CD4-positive, CD25-positive, alpha-beta regulatory T cell (primary cell): Measurements from ENCODE around the gene APC. TPM values are rescaled to one million over a fixed set of nuclear protein-coding genes. Genes with fewer than 3 reads are reported as not detected.
A peak's percentile ranks its signal among the peaks of the same experiment; 100 is the strongest.

Experiments used
- ATAC-seq, 2 donors: fragments of 150-1000 bp; cut with Tn5 transposase; one replicate each; pipeline ENCODE4 v1.10.0; 2021; ENCODE audit warnings: low read depth in 2 of 2, moderate number of reproducible peaks in 2 of 2, moderate library complexity in 1 of 2
- DNase-seq, 3 donors: peaks; one replicate each; pipeline versions ENCODE4 v3.0.0 to v3.0.0-alpha.2; 2012 to 2022; ENCODE audit warnings: mixed read lengths in 1 of 3
- H3K27ac ChIP-seq: one replicate; pipeline ENCODE4 v1.7.0; 2013; ENCODE audit warnings: mild to moderate bottlenecking, low read length; ENCODE audit not compliant: insufficient read depth, poor library complexity, severe bottlenecking
- H3K27me3 ChIP-seq: one replicate; pipeline ENCODE4 v1.7.0; 2013; ENCODE audit warnings: low read length; ENCODE audit not compliant: control insufficient read depth, insufficient read depth
- H3K36me3 ChIP-seq: one replicate; pipeline ENCODE4 v1.7.0; 2013; ENCODE audit warnings: mild to moderate bottlenecking, low read length, moderate library complexity; ENCODE audit not compliant: control insufficient read depth, insufficient read depth
- H3K4me1 ChIP-seq: 2 replicates; pipeline ENCODE4 v1.7.0; 2013; ENCODE audit warnings: mild to moderate bottlenecking, low read length; ENCODE audit not compliant: insufficient read depth, control insufficient read depth, poor library complexity, severe bottlenecking
- H3K4me3 ChIP-seq: one replicate; pipeline ENCODE4 v1.7.0; 2013; ENCODE audit warnings: low read depth, mild to moderate bottlenecking, low read length, moderate library complexity
- H3K9me3 ChIP-seq, 2 experiments: 1 replicate in 1 of 2; 2 replicates in 1 of 2; pipeline ENCODE4 v1.7.0; 2013; ENCODE audit warnings: low read length in 2 of 2, mild to moderate bottlenecking in 1 of 2, moderate library complexity in 1 of 2; ENCODE audit not compliant: control insufficient read depth in 2 of 2
- H3K27ac Mint-ChIP-seq, 3 donors: one replicate each; pipeline ENCODE4 v1.8.0; 2020 to 2022; ENCODE audit warnings: mild to moderate bottlenecking in 3 of 3, mixed read lengths in 3 of 3, moderate library complexity in 2 of 3
- H3K27me3 Mint-ChIP-seq: one replicate; pipeline ENCODE4 v1.8.0; 2022; ENCODE audit warnings: mild to moderate bottlenecking, mixed read lengths
- H3K36me3 Mint-ChIP-seq: one replicate; pipeline ENCODE4 v1.8.0; 2020; ENCODE audit warnings: mixed read lengths
- H3K4me1 Mint-ChIP-seq, 4 donors: one replicate each; pipeline ENCODE4 v1.8.0; 2020 to 2022; ENCODE audit warnings: mixed read lengths in 4 of 4, mild to moderate bottlenecking in 1 of 4
- H3K4me3 Mint-ChIP-seq, 4 donors: one replicate each; pipeline ENCODE4 v1.8.0; 2020 to 2022; ENCODE audit warnings: mild to moderate bottlenecking in 4 of 4, mixed read lengths in 4 of 4, moderate library complexity in 3 of 4
- H3K9me3 Mint-ChIP-seq, 7 donors: one replicate each; pipeline ENCODE4 v1.8.0; 2020 to 2022; ENCODE audit warnings: mixed read lengths in 7 of 7, mild to moderate bottlenecking in 3 of 7, moderate library complexity in 2 of 7
- polyA plus RNA-seq, 4 donors: library from polyadenylated mRNA; unstranded; fragments of 300-500 nt; fragmentation: Illumina TruSeq; gene quantifications; one replicate each; pipeline ENCODE4 v1.2.3, GENCODE V29; 2021
- total RNA-seq: library from RNA; stranded (reverse); gene quantifications from one replicate; pipeline ENCODE4 v1.2.3, GENCODE V29; 2022

Gene APC
- total and polyA plus RNA-seq, 5 donors from 2014 or later: 7.6 to 40.5 (median 21.4) TPM

DNA sequence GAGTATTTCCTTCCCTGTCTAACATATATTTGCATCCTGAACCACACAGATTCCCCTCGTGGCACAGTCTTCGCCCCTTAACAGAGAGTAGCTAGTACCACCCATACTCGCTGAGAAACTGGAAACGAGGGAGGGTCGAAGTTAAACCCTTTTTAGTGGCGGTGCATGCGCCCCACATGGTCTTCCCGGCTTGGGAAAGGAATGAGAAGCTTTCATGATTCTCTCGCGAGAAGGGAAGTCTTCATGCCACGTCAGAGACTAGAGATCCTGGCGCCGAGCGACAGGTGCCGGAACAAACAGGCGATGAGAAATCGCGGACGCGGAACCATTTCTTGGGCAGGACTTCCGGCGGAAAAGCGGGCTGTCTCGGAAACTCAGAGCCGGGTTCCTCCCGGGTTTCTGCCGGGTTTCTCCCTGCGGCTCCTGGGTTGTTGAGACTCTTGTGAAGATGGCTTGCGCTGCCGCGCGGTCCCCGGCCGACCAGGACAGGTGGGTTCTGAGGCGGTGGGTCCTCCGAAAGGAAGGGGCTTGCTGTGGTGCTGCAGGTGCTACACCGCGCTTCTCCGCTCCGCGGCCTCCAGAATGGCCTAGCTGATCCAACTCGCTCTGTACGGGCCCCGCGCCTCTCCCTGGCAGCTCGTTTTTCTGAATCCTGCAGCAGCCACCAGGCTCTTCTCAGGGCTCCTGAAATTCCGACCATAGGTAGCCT, 123.4 kb downstream of the APC start, which contains the start of gene SRP19:
SRP19 (plus strand) TSS at position 359 of the 709 bp plus-strand sequence; CDS start at position 449, 90 bp downstream.
- peaks cover 25% of the 10 kb centered on the region for H3K4me1 ChIP-seq
- peaks cover 27% of the 10 kb centered on the region for H3K36me3 ChIP-seq
- Mint-ChIP-seq H3K27ac (peak within 1 kb of the TSS; percentile 98 to 99 (median 98)), H3K27me3 (peaks cover 38% of the 10 kb centered on the region), H3K9me3 (peaks cover 0 to 5% (median 0%) of the 10 kb centered on the region in 7 donors), H3K36me3 (peaks cover 20% of the 10 kb centered on the region), H3K4me1 (peaks cover 14 to 47% (median 21%) of the 10 kb centered on the region in 4 donors), H3K4me3 (peak within 1 kb of the TSS; percentile 91 to 100 (median 96))
- DNase-seq: peak; percentile 88 to 97 (median 91)
- peak within 1 kb of the TSS; percentile 87 for H3K27ac ChIP-seq
- no peaks in the 10 kb centered on the region for H3K9me3 ChIP-seq
- peak within 1 kb of the TSS; percentile 98 for H3K4me3 ChIP-seq
- peak; percentile 91 to 95 for ATAC-seq
- peaks cover 2% of the 10 kb centered on the region for H3K27me3 ChIP-seq

DNA sequence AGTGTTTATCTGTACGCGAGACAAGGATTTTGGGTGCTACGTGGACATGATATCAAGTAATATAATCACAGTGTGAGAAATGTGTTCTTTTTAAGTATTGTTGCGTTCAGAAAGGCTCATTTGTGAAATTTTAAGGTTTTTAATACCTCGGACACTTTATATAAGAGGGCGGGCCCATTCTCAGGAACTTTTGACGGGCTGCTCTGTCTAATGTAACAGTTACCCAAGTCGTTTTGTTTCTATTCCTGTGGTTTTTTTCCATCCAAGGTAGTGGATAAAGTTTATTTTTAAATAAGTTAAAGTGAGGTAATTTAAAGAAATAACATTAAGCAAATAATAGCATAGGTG, 123.9 kb downstream of the APC start:
- Histone ChIP-seq H3K36me3 (peaks cover 32% of the 10 kb centered on the region), H3K4me1 (peaks cover 29% of the 10 kb centered on the region), H3K27ac (peak overlapping the region; percentile 87), H3K9me3 (no peaks in the 10 kb centered on the region), H3K4me3 (peak overlapping the region; percentile 98), H3K27me3 (no peaks in the 10 kb centered on the region)
- Mint-ChIP-seq H3K36me3 (peaks cover 20% of the 10 kb centered on the region), H3K9me3 (no peaks in the 10 kb centered on the region), H3K27ac (peak overlapping the region; percentile 98 to 99 (median 98)), H3K27me3 (peaks cover 33% of the 10 kb centered on the region), H3K4me1 (peaks cover 11 to 51% (median 23%) of the 10 kb centered on the region in 4 donors), H3K4me3 (peak overlapping the region; percentile 91 to 100 (median 96))
- no peak for DNase-seq
- no peak for ATAC-seq

DNA sequence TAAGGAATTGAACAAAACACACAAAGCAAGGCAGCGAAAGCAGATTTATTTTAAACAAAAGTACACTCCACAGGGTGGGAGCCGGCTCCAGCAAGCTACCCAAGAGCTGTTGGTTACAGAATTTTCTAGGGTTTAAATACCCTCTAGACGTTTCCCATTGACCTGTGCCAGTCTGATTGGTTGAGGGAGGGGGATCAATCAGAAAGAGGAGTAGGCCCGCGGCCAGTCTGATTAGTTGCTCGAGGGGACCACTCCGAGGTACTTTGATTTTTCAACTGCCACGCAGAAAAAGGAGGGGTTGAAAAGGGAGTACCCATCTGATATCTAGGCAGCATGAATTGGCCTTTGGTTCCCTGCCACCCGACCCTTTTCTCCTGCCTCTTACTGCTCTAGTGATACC, 124.4 kb downstream of the APC start:
- Histone ChIP-seq H3K36me3 (peaks cover 36% of the 10 kb centered on the region), H3K27me3 (no peaks in the 10 kb centered on the region), H3K4me1 (peaks cover 29% of the 10 kb centered on the region), H3K9me3 (no peaks in the 10 kb centered on the region), H3K4me3 (peak overlapping the region; percentile 98), H3K27ac (peak overlapping the region; percentile 87)
- H3K4me1 Mint-ChIP-seq: peaks cover 15 to 54% (median 27%) of the 10 kb centered on the region in 4 donors
- H3K36me3 Mint-ChIP-seq: peaks cover 20% of the 10 kb centered on the region
- peak overlapping the region; percentile 91 to 100 (median 96) for H3K4me3 Mint-ChIP-seq
- peak overlapping the region; percentile 59 to 98 (median 98) for H3K27ac Mint-ChIP-seq
- H3K9me3 Mint-ChIP-seq: no peaks in the 10 kb centered on the region
- DNase-seq (no peak), ATAC-seq (no peak)
- H3K27me3 Mint-ChIP-seq: peaks cover 31% of the 10 kb centered on the region

DNA sequence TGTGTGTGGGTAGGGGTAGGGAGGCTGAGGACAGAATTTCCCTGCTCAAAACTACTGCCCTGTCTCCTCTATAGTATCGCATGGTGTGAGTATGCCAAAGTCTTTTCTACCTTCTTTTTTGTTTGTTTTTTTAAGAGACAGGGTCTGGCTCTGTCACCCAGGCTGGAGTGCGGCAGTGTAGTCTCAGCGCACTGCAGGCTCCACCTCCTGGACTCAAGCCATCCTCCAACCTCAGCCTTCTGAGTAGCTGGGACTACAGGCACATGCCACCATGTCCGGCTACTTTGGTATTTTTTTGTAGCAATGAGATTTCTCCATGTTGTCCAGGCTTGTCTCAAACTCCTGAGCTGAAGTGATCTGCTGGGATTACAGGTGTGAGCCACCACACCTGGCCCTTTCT, 125.9 kb downstream of the APC start:
- Mint-ChIP-seq H3K4me1 (peaks cover 17 to 56% (median 33%) of the 10 kb centered on the region in 4 donors), H3K9me3 (no peaks in the 10 kb centered on the region), H3K36me3 (peaks cover 29% of the 10 kb centered on the region), H3K27me3 (peaks cover 24% of the 10 kb centered on the region), H3K4me3 (peak overlapping the region; percentile 33 to 96 (median 84)), H3K27ac (peak overlapping the region in 1 of 3 donors; percentile 98)
- ATAC-seq (no peak), DNase-seq (no peak)
- peaks cover 29% of the 10 kb centered on the region for H3K4me1 ChIP-seq
- peaks cover 50% of the 10 kb centered on the region for H3K36me3 ChIP-seq
- no peaks in the 10 kb centered on the region for H3K9me3 ChIP-seq
- H3K27ac ChIP-seq: no peak overlapping the region
- peak overlapping the region; percentile 98 for H3K4me3 ChIP-seq
- H3K27me3 ChIP-seq: no peaks in the 10 kb centered on the region

DNA sequence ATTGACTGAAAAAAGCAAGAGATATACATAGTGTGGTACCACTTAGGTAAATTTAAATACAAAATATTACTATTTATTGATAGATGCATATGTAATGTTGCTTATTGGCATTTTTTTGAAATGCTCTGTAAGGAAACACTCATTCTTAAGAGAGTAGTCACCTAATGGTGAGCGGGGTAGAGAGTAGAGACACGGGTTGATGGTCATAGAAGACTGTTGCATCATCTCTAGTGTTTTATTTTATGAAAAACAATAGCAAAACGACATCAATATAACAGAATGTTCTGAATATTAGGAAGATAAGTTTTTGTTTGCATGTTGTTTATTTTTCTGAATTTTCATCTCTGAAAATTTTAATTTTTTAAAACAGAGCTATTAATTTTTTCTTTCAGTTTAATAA, 127.4 kb downstream of the APC start:
- Histone ChIP-seq H3K27ac (no peak overlapping the region), H3K4me1 (peaks cover 33% of the 10 kb centered on the region), H3K9me3 (no peaks in the 10 kb centered on the region), H3K36me3 (peaks cover 63% of the 10 kb centered on the region), H3K27me3 (no peaks in the 10 kb centered on the region), H3K4me3 (no peak overlapping the region)
- H3K27me3 Mint-ChIP-seq: peaks cover 16% of the 10 kb centered on the region
- no peak for ATAC-seq
- H3K4me3 Mint-ChIP-seq: no peak overlapping the region
- no peaks in the 10 kb centered on the region for H3K9me3 Mint-ChIP-seq
- no peak overlapping the region for H3K27ac Mint-ChIP-seq
- H3K36me3 Mint-ChIP-seq: peaks cover 42% of the 10 kb centered on the region
- no peak for DNase-seq
- peaks cover 27 to 68% (median 46%) of the 10 kb centered on the region in 4 donors for H3K4me1 Mint-ChIP-seq

DNA sequence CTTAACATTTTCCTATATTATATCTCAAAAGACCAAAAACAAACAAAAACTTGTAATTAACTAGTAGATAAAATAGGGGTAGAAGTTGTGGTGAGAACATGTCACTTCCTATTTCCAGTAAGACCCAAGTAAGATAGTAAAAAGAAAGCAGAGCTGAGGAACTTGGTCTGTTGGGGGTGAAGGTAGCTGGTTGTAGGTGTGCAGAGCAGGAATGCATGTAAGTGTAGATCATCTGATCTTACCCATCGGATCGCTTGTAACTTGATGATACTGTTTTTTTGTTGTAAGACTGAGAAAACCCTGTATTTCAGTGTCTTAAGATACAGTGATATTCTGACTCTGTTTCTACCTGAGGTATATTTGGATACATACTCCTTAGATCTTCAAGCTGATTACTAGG, 129.1 kb downstream of the APC start:
- H3K4me1 ChIP-seq: peaks cover 28% of the 10 kb centered on the region
- Mint-ChIP-seq H3K27me3 (peaks cover 4% of the 10 kb centered on the region), H3K4me1 (peaks cover 32 to 61% (median 40%) of the 10 kb centered on the region in 4 donors), H3K9me3 (no peaks in the 10 kb centered on the region), H3K4me3 (peak overlapping the region in 1 of 4 donors; percentile 4), H3K27ac (peak overlapping the region in 2 of 3 donors; percentile 48 to 78), H3K36me3 (peaks cover 41% of the 10 kb centered on the region)
- DNase-seq (no peak), ATAC-seq (peak in 1 of 2 donors; percentile 25)
- H3K36me3 ChIP-seq: peaks cover 69% of the 10 kb centered on the region
- H3K27ac ChIP-seq: no peak overlapping the region
- H3K9me3 ChIP-seq: no peaks in the 10 kb centered on the region
- no peaks in the 10 kb centered on the region for H3K27me3 ChIP-seq
- H3K4me3 ChIP-seq: no peak overlapping the region

DNA sequence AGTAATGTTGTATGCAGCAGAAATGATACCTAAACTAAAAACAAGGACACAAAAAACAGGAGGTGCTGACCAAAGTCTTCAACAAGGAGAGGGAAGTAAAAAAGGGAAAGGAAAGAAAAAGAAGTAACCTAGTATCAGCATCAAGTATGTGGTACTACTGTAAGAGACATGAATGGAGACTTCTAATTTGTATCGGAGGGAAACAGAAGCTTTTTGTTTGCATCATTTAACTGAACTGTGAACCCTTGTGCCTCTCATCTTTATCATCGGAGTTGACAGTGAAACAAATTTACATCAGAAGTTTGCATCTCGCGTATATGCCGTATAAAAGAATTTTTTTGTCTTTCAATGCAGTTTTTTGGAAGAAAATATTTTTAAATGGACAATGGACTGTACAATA, 129.7 kb downstream of the APC start:
- H3K27ac Mint-ChIP-seq: peak overlapping the region in 2 of 3 donors; percentile 48 to 78
- Histone ChIP-seq H3K4me1 (peaks cover 21% of the 10 kb centered on the region), H3K36me3 (peaks cover 69% of the 10 kb centered on the region), H3K27ac (no peak overlapping the region), H3K4me3 (no peak overlapping the region), H3K27me3 (no peaks in the 10 kb centered on the region), H3K9me3 (no peaks in the 10 kb centered on the region)
- peaks cover 32 to 54% (median 41%) of the 10 kb centered on the region in 4 donors for H3K4me1 Mint-ChIP-seq
- H3K4me3 Mint-ChIP-seq: no peak overlapping the region
- DNase-seq (no peak), ATAC-seq (no peak)
- H3K9me3 Mint-ChIP-seq: no peaks in the 10 kb centered on the region
- H3K27me3 Mint-ChIP-seq: peaks cover 2% of the 10 kb centered on the region
- H3K36me3 Mint-ChIP-seq: peaks cover 42% of the 10 kb centered on the region
